ENCODE data around the gene CATSPERE. TPM values are rescaled to one million over a fixed set of nuclear protein-coding genes. Genes with fewer than 3 reads are reported as not detected.

The CATSPERE gene
- total and polyA plus RNA-seq, 9 of the 15 experiments (the other 6 are each of a cell fraction or from before 2014, with no cell fraction given): 0.06 to 0.16 (median 0.09) TPM; not detected in 3

DNA sequence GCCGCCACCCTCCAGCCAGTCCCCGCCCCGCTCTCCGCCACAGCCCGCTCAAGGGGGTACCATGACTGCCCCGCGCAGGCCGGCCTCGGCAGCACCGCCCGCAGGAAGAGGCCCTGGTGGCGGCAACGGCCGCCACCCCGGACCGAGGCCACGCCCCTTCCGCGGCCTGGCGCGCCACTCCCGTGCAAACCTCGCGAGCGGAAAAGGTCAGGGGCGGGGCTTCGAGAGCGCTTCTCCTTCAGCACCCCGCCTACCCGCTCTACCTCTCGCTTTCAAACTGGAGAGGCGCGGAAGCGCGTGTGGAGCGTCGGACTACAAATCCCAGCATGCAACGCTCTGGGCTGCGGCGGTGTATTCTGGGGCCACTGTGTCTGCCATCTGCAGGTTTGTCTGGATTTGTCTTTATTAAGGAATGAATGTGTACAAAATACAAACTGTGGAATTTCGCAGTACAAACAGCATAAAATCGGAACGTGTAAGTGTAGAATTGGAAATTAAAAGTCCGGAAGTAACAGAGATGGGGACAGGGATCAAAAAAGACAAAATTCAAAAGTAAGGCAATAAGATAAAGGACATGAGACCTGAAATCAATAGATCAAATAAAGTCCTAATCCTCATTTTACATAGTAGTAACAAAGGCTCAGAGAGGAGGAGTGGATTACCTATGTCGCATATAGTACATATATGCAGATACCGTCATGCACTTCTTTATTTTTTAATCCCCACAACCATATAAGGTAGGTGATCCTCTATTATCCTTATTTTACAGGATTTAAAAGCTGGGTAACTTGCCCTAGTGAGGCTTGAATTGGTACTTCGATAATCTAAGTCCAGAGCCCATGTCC is 8.9 kb upstream of the CATSPERE start (continued):
- TF ChIP-seq, protein P1, sequence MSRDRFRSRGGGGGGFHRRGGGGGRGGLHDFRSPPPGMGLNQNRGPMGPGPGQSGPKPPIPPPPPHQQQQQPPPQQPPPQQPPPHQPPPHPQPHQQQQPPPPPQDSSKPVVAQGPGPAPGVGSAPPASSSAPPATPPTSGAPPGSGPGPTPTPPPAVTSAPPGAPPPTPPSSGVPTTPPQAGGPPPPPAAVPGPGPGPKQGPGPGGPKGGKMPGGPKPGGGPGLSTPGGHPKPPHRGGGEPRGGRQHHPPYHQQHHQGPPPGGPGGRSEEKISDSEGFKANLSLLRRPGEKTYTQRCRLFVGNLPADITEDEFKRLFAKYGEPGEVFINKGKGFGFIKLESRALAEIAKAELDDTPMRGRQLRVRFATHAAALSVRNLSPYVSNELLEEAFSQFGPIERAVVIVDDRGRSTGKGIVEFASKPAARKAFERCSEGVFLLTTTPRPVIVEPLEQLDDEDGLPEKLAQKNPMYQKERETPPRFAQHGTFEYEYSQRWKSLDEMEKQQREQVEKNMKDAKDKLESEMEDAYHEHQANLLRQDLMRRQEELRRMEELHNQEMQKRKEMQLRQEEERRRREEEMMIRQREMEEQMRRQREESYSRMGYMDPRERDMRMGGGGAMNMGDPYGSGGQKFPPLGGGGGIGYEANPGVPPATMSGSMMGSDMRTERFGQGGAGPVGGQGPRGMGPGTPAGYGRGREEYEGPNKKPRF (IDR thresholded peaks at IDR 0.05; ENCODE audit: low read depth, low read length): no peak
- TF ChIP-seq ARID1B (IDR thresholded peaks at IDR 0.05): 0 out of 2 replicates have a peak, but pooled peaks have one; percentile 26
- no peak for TF ChIP-seq ZNF311 (CRISPR knock-in tag; IDR thresholded peaks at IDR 0.05)
- no peak for TF ChIP-seq CHD1 (IDR thresholded peaks at IDR 0.05; ENCODE audit: low read length)
- no peak for TF ChIP-seq TFAM (CRISPR knock-in tag; conservative IDR thresholded peaks at IDR 0.05)
- no peak for TF ChIP-seq ZNF282 (CRISPR knock-in tag; IDR thresholded peaks at IDR 0.05)
- TF ChIP-seq SMARCC2 (IDR thresholded peaks at IDR 0.05; ENCODE audit: low read depth): no peak
- TF ChIP-seq ZNF436 (CRISPR knock-in tag; IDR thresholded peaks at IDR 0.05): no peak
- no peak for TF ChIP-seq NR2F6 (CRISPR knock-in tag; IDR thresholded peaks at IDR 0.05)
- TF ChIP-seq ZNF197 (CRISPR knock-in tag; IDR thresholded peaks at IDR 0.05; ENCODE audit: low read depth): no peak
- TF ChIP-seq XRCC4 (IDR thresholded peaks at IDR 0.05; ENCODE audit: extremely low read depth, insufficient read depth, insufficient read length): no peak
- TF ChIP-seq RUNX1 (IDR thresholded peaks at IDR 0.05; ENCODE audit: low read depth): no peak
- TF ChIP-seq RBBP5 (IDR thresholded peaks at IDR 0.05; ENCODE audit: borderline replicate concordance, insufficient read depth, low read length, poor library complexity, severe bottlenecking): no peak
- no peak for TF ChIP-seq HEY1 (CRISPR knock-in tag; IDR thresholded peaks at IDR 0.05; ENCODE audit: borderline replicate concordance)
- no peak for TF ChIP-seq PHB2 (IDR thresholded peaks at IDR 0.05; ENCODE audit: low read depth)
- TF ChIP-seq ZNF445 (CRISPR knock-in tag; IDR thresholded peaks at IDR 0.05; ENCODE audit: low read depth): no peak
- TF ChIP-seq ATF3 (IDR thresholded peaks at IDR 0.05): no peak
- no peak for TF ChIP-seq ATF3 (CRISPR knock-in tag; conservative IDR thresholded peaks at IDR 0.05)
- TF ChIP-seq TAF9B (IDR thresholded peaks at IDR 0.05; ENCODE audit: partially characterized antibody): peak; percentile 14
- no peak for TF ChIP-seq ELF2 (CRISPR knock-in tag; IDR thresholded peaks at IDR 0.05)
- TF ChIP-seq ZBTB5 (IDR thresholded peaks at IDR 0.05): no peak
- TF ChIP-seq MEF2A (IDR thresholded peaks at IDR 0.05; ENCODE audit: control insufficient read depth, low read depth, low read length): no peak
- TF ChIP-seq ZNF217 (CRISPR knock-in tag; IDR thresholded peaks at IDR 0.05): no peak
- TF ChIP-seq ZNF239 (CRISPR knock-in tag; IDR thresholded peaks at IDR 0.05): no peak; the same call in 1 of the 2 replicates
- TF ChIP-seq MXI1 (IDR thresholded peaks at IDR 0.05; ENCODE audit: low read depth, low read length): no peak; the same call in none of the 2 replicates
